CD14-positive monocyte (primary cell): Measurements from ENCODE around the gene CRADD. TPM values are rescaled to one million over a fixed set of nuclear protein-coding genes. Genes with fewer than 3 reads are reported as not detected.
"Not testable (repeated sequence)": the region's sequence is repeated elsewhere in the genome, so short reads cannot be mapped to it uniquely, and the experiment has no call there.

Experiments used
- DNase-seq, 3 donors: peaks; one replicate each; pipeline ENCODE4 v3.0.0-alpha.2; 2011 to 2022
- H2AFZ ChIP-seq: 2 replicates; pipeline ENCODE4 v1.6.0; 2012; ENCODE audit warnings: mild to moderate bottlenecking, low read depth, low read length, inconsistent platforms; ENCODE audit not compliant: insufficient read depth, poor library complexity, severe bottlenecking
- H3K27ac ChIP-seq, 2 donors: 1 replicate in 1 of 2; 2 replicates in 1 of 2; pipeline ENCODE4 v1.5.1; 2012 to 2013; ENCODE audit warnings: low read length in 2 of 2, control low read depth in 1 of 2, inconsistent platforms in 1 of 2, low read depth in 1 of 2, mild to moderate bottlenecking in 1 of 2
- H3K27me3 ChIP-seq, 2 donors: one replicate each; pipeline versions ENCODE4 v1.6.0 to v1.6.1; 2011 to 2013; ENCODE audit warnings: low read length in 2 of 2; ENCODE audit not compliant: control insufficient read depth in 2 of 2, insufficient read depth in 2 of 2
- H3K36me3 ChIP-seq, 2 donors: replicated peaks in 1 of 2; 1 replicate in 1 of 2; 2 replicates in 1 of 2; pipeline versions ENCODE4 v1.5.1 to v1.6.1; 2012 to 2013; ENCODE audit warnings: low read length in 2 of 2, control low read depth in 1 of 2, inconsistent platforms in 1 of 2, mild to moderate bottlenecking in 1 of 2; ENCODE audit not compliant: insufficient read depth in 2 of 2, control insufficient read depth in 1 of 2
- H3K4me1 ChIP-seq, 2 donors: 1 replicate in 1 of 2; 2 replicates in 1 of 2; pipeline versions ENCODE4 v1.5.1 to v1.6.1; 2012 to 2013; ENCODE audit warnings: low read length in 2 of 2, control low read depth in 1 of 2, inconsistent platforms in 1 of 2, mild to moderate bottlenecking in 1 of 2, moderate library complexity in 1 of 2; ENCODE audit not compliant: insufficient read depth in 2 of 2, control insufficient read depth in 1 of 2
- H3K4me2 ChIP-seq: replicated peaks from 2 replicates; pipeline ENCODE3; 2012; ENCODE audit warnings: low read length, moderate library complexity, mild to moderate bottlenecking; ENCODE audit not compliant: poor library complexity, severe bottlenecking; ENCODE audit errors: extremely low read depth
- H3K4me3 ChIP-seq, 3 experiments: fragments of 200-600 bp in 1 of 3; sonication (generic) in 1 of 3; replicated peaks in 1 of 3; 1 replicate in 2 of 3; 2 replicates in 1 of 3; pipeline ENCODE4 v1.5.1; 2011 to 2013; ENCODE audit warnings: low read length in 3 of 3, mild to moderate bottlenecking in 3 of 3, control low read depth in 2 of 3, low read depth in 2 of 3, inconsistent platforms in 1 of 3, moderate library complexity in 1 of 3
- H3K79me2 ChIP-seq: 2 replicates; pipeline ENCODE4 v1.6.0; 2012; ENCODE audit warnings: mild to moderate bottlenecking, control low read depth, inconsistent platforms, low read length, moderate library complexity; ENCODE audit not compliant: insufficient read depth
- H3K9ac ChIP-seq: 2 replicates; pipeline ENCODE4 v1.6.0; 2017; ENCODE audit warnings: low read length, mild to moderate bottlenecking; ENCODE audit not compliant: insufficient read depth, poor library complexity, severe bottlenecking
- H3K9me3 ChIP-seq, 2 donors: replicated peaks in 1 of 2; 1 replicate in 1 of 2; 2 replicates in 1 of 2; pipeline versions ENCODE4 v1.5.1 to v1.6.1; 2012 to 2013; ENCODE audit warnings: low read length in 2 of 2, control low read depth in 1 of 2; ENCODE audit not compliant: control insufficient read depth in 1 of 2, insufficient read depth in 1 of 2
- H4K20me1 ChIP-seq: 2 replicates; pipeline ENCODE4 v1.6.0; 2012; ENCODE audit warnings: mild to moderate bottlenecking, low read length, control low read depth, moderate library complexity; ENCODE audit not compliant: insufficient read depth
- H3K27ac Mint-ChIP-seq, 7 donors: one replicate each; pipeline ENCODE4 v1.8.0; 2020; ENCODE audit warnings: mild to moderate bottlenecking in 7 of 7, mixed read lengths in 7 of 7, moderate library complexity in 6 of 7, inconsistent platforms in 2 of 7
- H3K27me3 Mint-ChIP-seq, 3 donors: one replicate each; pipeline ENCODE4 v1.8.0; 2021 to 2022; ENCODE audit warnings: low read depth in 3 of 3, mild to moderate bottlenecking in 3 of 3, mixed read lengths in 3 of 3, moderate library complexity in 3 of 3, inconsistent platforms in 1 of 3
- H3K36me3 Mint-ChIP-seq, 2 donors: one replicate each; pipeline ENCODE4 v1.8.0; 2020; ENCODE audit warnings: mixed read lengths in 2 of 2, inconsistent platforms in 1 of 2, mild to moderate bottlenecking in 1 of 2
- H3K4me1 Mint-ChIP-seq: one replicate; pipeline ENCODE4 v1.8.0; 2020; ENCODE audit warnings: mild to moderate bottlenecking, mixed read lengths
- H3K4me3 Mint-ChIP-seq, 2 donors: one replicate each; pipeline ENCODE4 v1.8.0; 2020; ENCODE audit warnings: mild to moderate bottlenecking in 2 of 2, mixed read lengths in 2 of 2, moderate library complexity in 1 of 2
- H3K9me3 Mint-ChIP-seq, 7 donors: one replicate each; pipeline ENCODE4 v1.8.0; 2020 to 2022; ENCODE audit warnings: mixed read lengths in 7 of 7, mild to moderate bottlenecking in 6 of 7, moderate library complexity in 6 of 7, inconsistent platforms in 2 of 7
- WGBS: methylation state at CpG from one replicate; pipeline ENCODE4 v1.1.5; 2013; ENCODE audit warnings: missing lambda C conversion rate; ENCODE audit not compliant: insufficient coverage; 5-methylcytosine and 5-hydroxymethylcytosine counted together
- intact Hi-C, 2 donors: fragments of 100-400 bp; cut with micrococcal nuclease; formaldehyde crosslinking; loops; one replicate each; pipeline versions ENCODE4 v1.15.0 to v1.15.1; 2023
- polyA plus RNA-seq, 3 donors: library from polyadenylated mRNA; depleted of rRNA in 1 of 3; unstranded in 2 of 3; stranded (reverse) in 1 of 3; fragments of 300-500 nt in 2 of 3; fragments of >200 nt in 1 of 3; fragmentation: Illumina TruSeq in 2 of 3; gene quantifications; 1 replicate in 2 of 3; 2 replicates in 1 of 3; pipeline ENCODE4 v1.2.3, GENCODE V29; 2012 to 2021
- TF ChIP-seq, protein P1 (sequence below): fragments of 200-600 bp; IDR thresholded peaks from one replicate; pipeline ENCODE4 v1.8.0; 2022; ENCODE audit warnings: antibody characterized with exemption, mild to moderate bottlenecking

Gene CRADD
- polyA plus RNA-seq, 3 donors = 5.6 to 12.2 (median 11.2) TPM

- Mint-ChIP-seq H3K27me3 (peaks cover 0 to 2% (median 1%) of the 10 kb centered on the region in 3 donors), H3K36me3 (peaks cover 0 to 4% of the 10 kb centered on the region in 2 donors), H3K4me3 (no peak overlapping the region), H3K4me1 (peaks cover 5% of the 10 kb centered on the region), H3K27ac (no peak overlapping the region), H3K9me3 (peaks cover 9 to 30% (median 18%) of the 10 kb centered on the region in 7 donors)
- Histone ChIP-seq H3K36me3 (no peaks in the 10 kb centered on the region), H3K4me2 (no peak overlapping the region), H3K9me3 (peaks cover 15 to 19% of the 10 kb centered on the region in 2 donors), H4K20me1 (no peaks in the 10 kb centered on the region), H3K27ac (no peak overlapping the region), H3K27me3 (no peaks in the 10 kb centered on the region), H3K79me2 (no peaks in the 10 kb centered on the region), H3K4me1 (no peaks in the 10 kb centered on the region), H2AFZ (no peak overlapping the region), H3K9ac (no peak overlapping the region), H3K4me3 (no peak overlapping the region)
- intact Hi-C loops = no loop called here
- no peak for DNase-seq
- 90% methylated on average over 2 of the region's 3 CpGs for WGBS
- TF ChIP-seq, protein P1, sequence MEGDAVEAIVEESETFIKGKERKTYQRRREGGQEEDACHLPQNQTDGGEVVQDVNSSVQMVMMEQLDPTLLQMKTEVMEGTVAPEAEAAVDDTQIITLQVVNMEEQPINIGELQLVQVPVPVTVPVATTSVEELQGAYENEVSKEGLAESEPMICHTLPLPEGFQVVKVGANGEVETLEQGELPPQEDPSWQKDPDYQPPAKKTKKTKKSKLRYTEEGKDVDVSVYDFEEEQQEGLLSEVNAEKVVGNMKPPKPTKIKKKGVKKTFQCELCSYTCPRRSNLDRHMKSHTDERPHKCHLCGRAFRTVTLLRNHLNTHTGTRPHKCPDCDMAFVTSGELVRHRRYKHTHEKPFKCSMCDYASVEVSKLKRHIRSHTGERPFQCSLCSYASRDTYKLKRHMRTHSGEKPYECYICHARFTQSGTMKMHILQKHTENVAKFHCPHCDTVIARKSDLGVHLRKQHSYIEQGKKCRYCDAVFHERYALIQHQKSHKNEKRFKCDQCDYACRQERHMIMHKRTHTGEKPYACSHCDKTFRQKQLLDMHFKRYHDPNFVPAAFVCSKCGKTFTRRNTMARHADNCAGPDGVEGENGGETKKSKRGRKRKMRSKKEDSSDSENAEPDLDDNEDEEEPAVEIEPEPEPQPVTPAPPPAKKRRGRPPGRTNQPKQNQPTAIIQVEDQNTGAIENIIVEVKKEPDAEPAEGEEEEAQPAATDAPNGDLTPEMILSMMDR = no peak
Observed at GRCh38 chr12:93753285-93753684, 76.1 kb downstream of the CRADD start.

GRCh38 chr12:93753838-93754429 is 76.8 kb downstream of the CRADD start:
- peaks cover 9 to 30% (median 18%) of the 10 kb centered on the region in 7 donors for H3K9me3 Mint-ChIP-seq
- no peaks in the 10 kb centered on the region for H3K27me3 ChIP-seq
- peaks cover 0 to 4% of the 10 kb centered on the region in 2 donors for H3K36me3 Mint-ChIP-seq
- TF ChIP-seq, protein P1 = no peak
- peaks cover 3% of the 10 kb centered on the region in 2 donors for H3K4me1 ChIP-seq
- H3K4me2 ChIP-seq = no peak overlapping the region
- H3K27me3 Mint-ChIP-seq = peaks cover 0 to 2% (median 0%) of the 10 kb centered on the region in 3 donors
- H3K9me3 ChIP-seq = peaks cover 15 to 19% of the 10 kb centered on the region in 2 donors
- WGBS = 96% methylated on average over 3 of the region's 3 CpGs
- no peaks in the 10 kb centered on the region for H3K79me2 ChIP-seq
- H3K4me3 Mint-ChIP-seq = no peak overlapping the region
- no peak overlapping the region for H3K9ac ChIP-seq
- H3K4me1 Mint-ChIP-seq = peaks cover 5% of the 10 kb centered on the region
- intact Hi-C loops = no loop called here
- H4K20me1 ChIP-seq = no peaks in the 10 kb centered on the region
- no peak overlapping the region for H3K27ac Mint-ChIP-seq
- H3K36me3 ChIP-seq = no peaks in the 10 kb centered on the region
- DNase-seq = no peak
- H3K27ac ChIP-seq = no peak overlapping the region
- H2AFZ ChIP-seq = no peak overlapping the region
- H3K4me3 ChIP-seq = no peak overlapping the region

- H3K27me3 ChIP-seq, H3K27me3 Mint-ChIP-seq, intact Hi-C loops, H3K79me2 ChIP-seq, H3K4me3 ChIP-seq, H3K36me3 Mint-ChIP-seq, H3K27ac ChIP-seq, H4K20me1 ChIP-seq, H3K9ac ChIP-seq, H3K36me3 ChIP-seq, H3K4me2 ChIP-seq, DNase-seq, H2AFZ ChIP-seq, H3K4me3 Mint-ChIP-seq, H3K27ac Mint-ChIP-seq: not testable (repeated sequence)
- H3K9me3 Mint-ChIP-seq = peaks cover 9 to 30% (median 18%) of the 10 kb centered on the region in 7 donors
- Histone ChIP-seq H3K9me3 (peaks cover 15 to 19% of the 10 kb centered on the region in 2 donors), H3K4me1 (peaks cover 12% of the 10 kb centered on the region in 2 donors)
- H3K4me1 Mint-ChIP-seq = peaks cover 11% of the 10 kb centered on the region
Observed at GRCh38 chr12:93754859-93755258, 77.7 kb downstream of the CRADD start.
